HG03469 (cell line): ENCODE data around the gene CAPNS1.

ENCODE experiments used
- ATAC-seq: cut with Tn5 transposase; IDR thresholded peaks from one replicate; pipeline ENCODE4 v1.9.1; 2021; ENCODE audit warnings: mild to moderate bottlenecking, moderate library complexity, moderate number of reproducible peaks; ENCODE audit not compliant: unreplicated experiment

CAPNS1 gene

DNA sequence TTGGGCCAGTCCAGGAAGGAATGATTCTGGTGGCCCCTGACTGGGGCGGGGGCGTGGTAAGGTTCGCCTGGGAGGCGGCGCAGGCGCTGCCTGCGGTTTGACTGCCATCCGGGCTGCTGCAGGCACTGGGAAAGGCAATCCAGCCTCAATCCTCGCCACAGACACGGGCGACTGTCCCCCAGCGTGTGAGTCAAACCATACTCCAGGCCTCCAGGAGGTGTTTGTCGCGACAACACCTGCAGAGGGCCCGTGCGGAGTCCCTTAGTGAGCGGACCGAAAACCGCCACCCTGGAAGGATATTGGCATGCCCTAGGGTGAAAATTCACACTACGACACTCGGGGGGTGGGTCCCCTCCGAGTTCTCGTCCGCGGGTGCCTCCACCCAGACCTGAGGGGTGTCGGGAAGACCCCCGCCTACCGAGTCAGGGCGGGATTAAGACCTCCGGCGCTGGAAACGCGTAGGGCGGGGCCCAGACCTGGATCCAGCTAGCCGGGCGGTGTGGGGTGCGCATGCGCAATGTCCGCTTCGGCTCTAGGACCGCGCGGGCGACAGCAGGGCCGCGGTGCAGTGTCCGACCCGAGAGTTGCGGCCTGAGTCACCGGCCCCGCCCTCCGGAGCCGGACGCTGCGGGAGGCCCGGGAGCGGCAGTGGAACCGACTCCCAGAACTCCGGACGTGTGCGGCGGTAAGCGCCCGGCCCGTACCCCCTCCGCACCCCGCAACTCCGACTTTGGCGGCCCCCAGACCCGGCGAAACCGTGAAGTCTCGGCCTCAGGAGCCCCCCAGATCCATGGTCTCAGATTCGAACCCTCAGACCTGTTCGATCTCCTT, at the start of gene CAPNS1:
TSS of gene CAPNS1 (plus strand) at position 594 of the 831 bp plus-strand sequence. CDS start 946 bp downstream, outside the sequence.
- ATAC-seq: peak; percentile 70

DNA sequence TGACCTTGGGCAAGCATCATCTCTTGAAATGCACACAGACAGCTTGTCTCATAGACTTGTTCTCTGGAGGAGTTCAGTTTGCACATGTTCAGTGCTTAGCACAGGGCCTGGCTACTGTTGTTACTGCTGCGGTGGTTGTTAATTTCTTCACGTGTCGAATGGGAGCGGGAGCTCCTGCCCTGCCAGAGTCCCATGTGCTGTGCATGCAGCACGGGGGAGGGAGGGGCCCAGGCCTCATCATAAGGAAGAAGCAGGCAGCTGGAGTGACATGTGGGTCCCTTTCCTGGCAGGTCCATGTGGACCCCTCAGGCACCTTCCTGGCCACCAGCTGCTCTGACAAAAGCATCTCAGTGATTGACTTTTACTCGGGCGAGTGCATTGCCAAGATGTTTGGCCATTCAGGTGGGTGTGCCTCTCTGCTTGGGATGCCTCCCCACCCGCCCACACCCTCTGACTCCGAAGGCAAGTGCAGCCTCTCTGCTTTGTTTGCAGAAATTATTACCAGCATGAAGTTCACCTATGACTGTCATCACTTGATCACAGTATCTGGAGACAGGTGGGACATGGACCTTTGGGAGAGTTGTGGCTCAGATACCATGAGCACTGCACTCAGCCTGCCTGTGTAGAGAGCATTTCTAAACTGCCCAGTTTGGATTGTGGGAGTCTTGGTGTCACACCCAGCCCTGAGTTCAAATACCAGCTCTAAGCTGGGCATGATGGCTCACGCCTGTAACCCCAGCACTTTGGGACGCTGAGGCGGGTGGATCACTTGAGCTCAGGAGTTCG, 48.8 kb upstream of the CAPNS1 start:
- no peak for ATAC-seq

DNA sequence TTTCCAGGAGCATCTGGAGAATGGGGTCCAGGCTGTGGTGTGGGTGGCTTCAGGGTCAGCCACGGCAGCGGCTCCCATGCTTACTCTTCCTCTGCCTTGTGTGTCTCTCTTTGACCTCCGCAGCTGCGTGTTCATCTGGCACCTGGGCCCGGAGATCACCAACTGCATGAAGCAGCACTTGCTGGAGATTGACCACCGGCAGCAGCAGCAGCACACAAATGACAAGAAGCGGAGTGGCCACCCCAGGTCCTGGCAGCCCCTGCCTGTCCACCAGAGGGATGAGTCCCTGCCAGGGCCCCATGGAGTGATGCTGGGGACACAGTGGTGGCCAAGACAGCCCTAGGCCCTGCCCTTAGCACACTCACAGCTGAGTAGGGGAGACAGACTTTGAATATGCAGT, 47.3 kb upstream of the CAPNS1 start:
- ATAC-seq: no peak

DNA sequence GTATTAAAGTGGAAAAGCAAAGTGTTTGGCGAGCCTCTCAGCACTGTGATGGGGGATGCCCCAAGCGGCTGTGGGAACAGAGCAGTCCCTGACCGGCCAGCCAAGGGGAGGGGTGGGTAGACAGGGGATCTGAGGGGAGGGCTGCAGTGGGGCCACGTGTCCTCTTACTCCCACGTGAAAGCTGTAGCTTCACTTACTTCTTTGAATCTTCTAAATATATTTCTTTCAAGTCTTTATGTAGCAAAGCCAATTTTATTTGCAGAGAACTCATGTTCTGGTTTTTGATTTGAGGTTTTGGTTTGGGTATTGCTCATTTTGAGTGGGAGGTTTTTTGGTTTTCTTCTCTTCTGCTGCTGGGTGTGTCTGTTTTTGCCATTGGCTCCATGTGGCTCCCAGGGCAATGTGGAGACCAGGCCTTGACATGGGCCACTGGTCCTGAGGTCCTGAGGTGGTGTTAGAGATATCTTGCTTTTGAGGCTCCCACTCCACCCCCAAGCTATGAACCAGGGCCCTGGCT, 46.7 kb upstream of the CAPNS1 start:
- no peak for ATAC-seq

DNA sequence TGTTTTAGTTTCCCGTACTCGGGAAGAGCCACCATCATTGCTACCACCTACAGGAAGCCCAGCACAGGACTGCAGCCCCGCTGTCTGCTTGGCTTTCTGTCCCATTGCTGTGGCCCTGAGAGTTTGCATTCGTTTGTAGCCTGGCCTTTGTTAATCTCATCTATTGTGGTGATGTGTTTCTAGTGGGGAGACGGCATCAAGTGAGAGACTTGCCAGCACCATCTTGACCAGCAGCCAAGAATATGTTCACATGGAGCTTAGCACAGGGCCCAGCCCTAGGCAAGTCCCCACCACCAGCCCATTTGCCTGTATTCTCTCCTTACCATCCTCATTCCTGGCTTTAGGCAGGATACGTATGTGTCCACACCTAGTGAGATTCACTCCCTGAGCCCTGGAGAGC, 46.2 kb upstream of the CAPNS1 start:
- ATAC-seq: no peak

DNA sequence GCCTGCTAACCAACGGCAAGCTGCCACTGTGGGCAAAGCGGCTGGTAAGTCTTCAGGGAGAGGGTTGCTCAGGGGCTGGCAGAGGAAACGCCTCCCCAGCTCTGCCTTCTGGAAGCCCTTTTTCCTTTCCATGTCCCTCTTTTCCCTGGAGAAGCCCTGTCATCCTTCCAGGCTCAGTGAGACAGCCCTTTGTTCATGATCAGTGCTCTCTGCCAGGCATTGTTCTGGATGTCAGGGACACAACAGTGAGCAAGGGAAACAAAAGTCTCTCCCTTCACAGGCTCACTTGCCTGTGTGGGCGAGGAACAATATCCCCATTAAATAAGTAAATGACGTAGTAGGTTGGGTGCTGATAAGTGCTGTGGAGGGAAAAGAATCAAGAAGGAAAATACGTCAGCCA, 42.8 kb upstream of the CAPNS1 start:
- no peak for ATAC-seq

DNA sequence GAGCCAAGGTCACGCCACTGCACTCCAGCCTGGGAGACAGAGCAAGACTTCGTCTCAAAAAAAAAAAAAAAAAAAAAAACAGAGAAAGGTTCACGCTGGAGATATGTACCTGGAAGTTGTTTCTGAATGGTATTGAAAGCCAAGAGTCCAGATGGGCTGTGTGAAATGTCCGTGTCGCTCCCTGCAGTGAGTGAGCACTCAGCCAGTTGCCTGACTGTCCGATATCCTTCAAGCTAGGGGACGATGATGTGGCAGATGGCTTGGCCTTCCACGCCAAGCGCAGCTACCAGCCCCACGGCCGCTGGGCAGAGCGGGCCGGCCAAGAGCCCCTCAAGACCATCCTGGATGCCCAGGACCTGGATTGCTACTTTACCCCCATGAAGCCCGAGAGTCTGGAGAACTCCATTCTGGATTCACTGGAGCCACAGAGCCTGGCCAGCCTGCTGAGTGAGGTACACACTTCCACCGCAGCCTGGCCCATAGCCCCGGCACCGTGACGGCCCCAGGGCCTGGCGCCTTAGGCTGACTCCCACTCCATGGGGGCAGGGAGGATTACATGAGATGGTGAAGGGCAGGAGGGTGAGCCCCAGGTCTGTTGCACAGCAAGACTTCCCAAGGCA, 40.6 kb upstream of the CAPNS1 start:
- ATAC-seq: no peak

DNA sequence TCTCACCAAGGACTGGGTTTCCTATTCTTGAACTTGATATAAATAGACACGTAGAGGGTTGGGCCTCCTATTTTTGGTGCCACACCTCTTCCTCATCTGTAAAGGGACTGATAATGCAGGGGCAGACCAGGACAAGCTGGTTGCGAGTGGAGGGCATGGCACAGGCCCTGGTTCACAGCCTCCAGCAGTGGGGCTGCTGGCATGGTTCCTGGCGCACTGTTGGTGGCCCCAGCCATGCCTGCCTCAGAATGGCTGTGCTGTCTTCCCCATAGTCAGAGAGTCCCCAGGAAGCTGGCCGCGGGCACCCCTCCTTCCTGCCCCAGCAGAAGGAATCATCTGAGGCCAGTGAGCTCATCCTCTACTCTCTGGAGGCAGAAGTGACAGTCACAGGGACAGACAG, 39.4 kb upstream of the CAPNS1 start:
- ATAC-seq: no peak

DNA sequence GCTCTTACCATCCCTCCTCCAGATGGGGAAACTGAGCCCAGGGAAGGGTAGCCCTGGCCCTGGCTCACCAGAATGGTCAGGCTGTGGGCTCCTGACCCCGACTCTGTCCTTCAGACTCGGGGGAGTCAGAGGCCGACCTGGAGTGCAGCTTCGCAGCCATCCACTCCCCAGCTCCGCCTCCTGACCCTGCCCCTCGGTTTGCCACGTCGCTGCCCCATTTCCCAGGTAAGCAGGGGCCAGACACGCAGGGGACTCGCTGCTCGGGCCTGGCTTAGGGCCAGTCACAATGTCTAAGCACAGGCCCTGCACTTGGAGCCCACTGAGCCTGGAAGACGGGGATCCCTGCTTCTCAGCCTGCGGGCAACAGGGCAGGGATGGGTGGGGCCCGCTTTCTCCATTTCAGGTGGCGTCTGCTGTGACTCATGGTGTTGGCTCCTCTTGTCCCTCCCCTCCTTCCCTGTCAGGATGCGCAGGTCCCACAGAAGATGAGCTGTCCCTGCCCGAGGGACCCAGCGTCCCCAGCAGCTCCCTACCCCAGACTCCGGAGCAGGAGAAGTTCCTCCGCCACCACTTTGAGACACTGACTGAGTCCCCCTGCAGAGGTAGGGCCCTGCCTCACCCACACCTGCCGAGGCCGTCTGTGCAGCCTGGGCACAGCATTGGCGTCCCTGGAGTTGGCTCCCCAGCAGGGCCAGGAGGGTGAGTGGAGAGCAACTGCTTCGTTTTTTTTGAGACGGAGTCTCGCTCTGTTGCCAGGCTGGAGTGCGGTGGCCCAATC, 38.1 kb upstream of the CAPNS1 start:
- ATAC-seq: no peak

DNA sequence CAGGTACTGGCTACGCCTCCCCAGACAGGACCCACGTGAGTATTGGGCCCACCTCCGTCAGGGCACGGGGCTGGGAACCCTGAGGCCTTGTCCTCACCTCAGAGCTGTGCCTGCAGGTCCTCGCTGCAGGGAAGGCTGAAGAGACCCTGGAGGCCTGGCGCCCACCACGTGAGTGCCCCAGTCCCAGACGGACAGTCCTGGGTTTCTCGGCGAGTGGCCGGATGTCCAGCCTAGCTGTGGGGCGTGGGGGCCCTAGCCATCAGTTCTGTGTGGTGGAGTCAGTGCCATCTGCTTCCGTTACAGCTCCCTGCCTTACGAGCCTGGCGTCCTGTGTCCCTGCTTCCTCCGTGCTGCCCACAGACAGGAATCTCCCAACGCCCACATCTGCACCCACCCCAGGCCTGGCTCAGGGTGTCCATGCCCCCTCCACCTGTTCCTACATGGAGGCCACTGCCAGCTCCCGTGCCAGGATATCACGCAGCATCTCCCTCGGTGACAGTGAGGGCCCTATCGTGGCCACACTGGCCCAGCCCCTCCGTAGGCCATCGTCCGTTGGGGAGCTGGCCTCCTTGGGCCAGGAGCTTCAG, 36.7 kb upstream of the CAPNS1 start:
- ATAC-seq: no peak

DNA sequence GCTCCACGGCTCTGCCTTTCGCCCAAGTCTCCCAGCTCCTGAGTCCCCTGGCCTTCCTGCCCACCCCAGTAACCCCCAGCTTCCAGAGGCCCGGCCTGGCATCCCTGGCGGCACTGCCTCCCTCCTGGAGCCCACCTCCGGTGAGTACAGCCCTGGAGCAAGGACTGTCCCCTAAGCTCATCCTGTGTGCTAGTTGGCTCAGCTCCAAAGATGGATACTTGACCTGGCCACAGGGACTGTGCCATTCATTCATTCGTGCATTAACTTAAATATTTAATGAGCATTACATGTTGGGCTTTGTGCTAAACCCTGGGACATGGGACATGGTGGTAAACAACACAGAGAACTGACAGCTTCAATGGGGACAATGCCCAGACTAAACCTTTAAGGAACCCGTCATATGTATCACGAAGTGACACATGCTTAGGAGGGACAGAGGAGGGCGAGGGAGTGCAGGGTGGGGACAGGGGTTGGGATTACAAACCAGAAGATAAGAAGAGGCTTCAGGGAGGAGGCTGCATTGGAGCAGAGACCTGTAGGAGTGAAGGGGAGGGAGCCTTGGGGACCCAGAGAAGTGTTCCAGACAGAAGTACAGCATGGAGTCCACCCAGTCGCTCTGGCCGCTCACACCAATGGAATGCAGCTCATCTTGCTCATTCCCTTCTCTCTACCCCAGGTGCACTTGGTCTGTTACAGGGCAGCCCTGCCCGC, 35.9 kb upstream of the CAPNS1 start:
- no peak for ATAC-seq

DNA sequence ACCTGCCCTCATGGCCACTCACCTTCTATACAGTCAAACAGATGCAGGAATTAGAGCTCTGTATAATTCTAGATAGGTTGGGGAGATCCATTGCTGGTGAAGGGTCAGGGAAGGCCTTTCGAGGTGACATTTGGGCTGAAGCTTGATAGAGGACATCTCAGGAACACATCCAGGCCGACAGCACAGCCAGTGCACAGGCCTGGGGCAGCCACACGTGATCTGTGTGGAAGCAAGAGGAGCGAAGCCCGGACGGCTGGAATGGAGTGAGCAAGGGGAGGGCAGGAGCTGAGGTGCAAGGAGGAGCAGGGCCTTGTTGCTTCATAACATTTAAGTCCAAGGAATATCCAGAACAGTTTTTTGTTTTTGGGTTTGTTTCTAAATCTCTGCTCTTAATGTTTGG, 33.4 kb upstream of the CAPNS1 start:
- no peak for ATAC-seq

DNA sequence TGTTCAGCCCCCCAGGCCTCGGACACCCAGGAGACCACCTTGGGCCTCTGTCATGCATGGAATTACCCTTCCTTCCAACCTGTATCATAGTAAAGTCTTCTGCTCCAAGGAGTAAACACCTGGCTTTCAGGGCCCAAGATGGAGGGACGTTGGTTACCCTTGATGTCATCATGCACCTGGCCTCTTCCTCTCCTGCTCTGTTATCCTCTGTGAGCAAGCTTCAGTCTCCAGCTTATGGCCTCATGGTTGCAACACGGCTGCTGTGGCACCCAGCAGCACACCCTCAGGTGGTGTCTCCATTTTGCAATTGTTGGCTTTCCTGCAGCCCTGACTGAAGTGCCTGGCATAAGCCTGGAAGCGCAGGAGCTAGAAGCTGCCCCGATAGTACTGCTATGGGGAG, 32.9 kb upstream of the CAPNS1 start:
- no peak for ATAC-seq

DNA sequence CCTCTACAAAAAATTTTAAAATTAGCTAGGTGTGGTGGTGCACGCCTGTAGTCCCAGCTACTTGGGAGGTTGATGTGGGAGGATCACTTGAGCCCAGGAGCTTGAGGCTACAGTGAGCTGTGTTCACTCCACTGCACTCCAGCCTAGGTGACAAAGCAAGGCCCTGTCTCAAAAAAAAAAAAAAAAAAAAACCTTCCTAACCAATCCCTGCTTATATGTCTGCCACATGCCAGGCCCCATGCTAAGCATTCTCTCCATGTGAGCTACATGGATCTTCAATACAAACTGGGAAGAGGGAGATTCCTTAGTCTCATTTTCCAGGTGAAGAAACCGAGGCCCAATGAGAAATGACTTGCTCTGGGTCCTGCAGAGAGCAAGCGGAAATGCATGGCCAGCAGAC, 31.2 kb upstream of the CAPNS1 start:
- ATAC-seq: no peak

DNA sequence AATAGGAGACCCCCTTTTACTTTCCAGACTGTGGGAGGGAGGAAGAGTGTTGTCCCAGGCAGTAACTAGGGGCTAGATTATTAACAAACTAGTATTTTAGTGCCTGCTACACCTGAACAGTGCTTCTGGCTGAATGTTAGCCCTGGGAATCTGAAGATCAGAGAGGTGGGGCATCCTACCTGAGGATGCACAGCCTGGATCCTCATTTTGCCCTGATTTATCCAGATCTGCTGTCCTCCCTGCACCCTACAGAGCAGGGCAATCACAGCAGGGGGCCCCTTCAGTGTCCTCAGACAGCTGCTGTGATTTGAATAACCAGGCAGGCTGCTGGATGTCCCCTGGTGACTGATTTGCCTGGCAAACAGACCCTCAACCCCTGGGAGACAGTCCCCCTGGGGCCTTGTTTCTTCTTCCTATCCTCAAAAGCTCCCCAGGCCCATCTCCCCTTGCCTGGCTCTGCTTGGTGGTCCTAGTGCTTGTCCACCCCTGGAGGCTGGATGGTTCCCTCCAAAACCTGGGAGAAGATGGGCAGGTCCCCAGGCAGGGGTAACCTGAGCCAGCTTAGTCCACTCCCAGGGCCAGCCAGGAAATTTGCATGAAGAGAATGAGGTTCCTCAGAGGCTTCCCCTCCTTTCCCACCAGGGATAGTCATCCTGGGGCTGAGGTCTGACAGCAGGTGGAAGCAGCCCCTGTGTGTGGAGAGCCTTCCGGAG, 29.2 kb upstream of the CAPNS1 start, which contains the start of gene OVOL3:
TSS of gene OVOL3 (plus strand) at position 657 of the 713 bp plus-strand sequence. CDS start 60 bp downstream, outside the sequence.
- ATAC-seq: no peak

DNA sequence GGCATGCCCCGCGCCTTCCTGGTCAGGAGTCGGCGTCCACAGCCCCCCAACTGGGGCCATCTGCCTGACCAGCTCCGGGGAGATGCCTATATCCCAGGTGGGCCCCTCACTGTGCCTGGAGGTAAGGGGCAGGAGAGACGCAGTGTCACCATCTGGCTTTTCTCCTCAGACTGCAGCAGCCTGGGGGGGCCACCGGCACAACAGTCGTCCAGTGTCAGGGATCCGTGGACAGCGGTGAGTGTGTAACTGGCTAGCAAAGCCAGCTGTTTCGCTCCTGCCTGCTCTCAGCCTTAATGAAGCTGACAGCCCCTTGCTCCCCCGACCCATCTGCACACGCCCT, 28.7 kb upstream of the CAPNS1 start:
- no peak for ATAC-seq

DNA sequence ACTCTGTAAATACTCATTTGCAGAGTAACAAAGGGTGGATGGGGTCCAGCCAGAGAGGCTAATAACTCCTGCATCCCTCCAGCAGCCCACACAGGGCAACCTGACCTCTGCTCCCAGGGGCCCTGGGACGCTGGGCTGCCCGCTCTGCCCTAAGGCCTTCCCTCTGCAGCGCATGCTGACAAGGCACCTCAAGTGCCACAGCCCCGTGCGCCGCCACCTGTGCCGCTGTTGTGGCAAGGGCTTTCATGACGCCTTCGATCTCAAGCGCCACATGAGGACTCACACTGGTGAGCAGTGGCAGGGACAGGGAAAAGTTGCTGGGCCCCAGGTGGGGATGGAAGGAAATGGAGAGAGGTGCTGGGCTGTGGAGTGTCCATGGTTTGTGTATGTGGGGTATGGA, 27.2 kb upstream of the CAPNS1 start:
- ATAC-seq: no peak

DNA sequence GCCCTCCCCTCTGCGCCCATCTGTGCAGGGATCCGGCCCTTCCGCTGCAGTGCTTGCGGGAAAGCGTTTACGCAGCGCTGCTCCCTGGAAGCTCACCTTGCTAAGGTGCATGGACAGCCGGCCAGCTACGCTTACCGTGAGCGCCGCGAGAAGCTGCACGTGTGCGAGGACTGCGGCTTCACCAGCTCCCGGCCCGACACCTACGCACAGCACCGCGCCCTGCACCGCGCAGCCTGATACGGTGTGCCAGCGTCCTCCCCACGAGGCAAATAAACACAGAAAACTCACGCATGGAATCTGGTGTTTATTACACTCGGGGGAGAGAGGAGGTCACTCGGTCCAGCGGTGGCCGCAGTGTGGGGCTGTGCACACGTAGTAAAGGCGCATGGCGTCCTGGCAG, 26.4 kb upstream of the CAPNS1 start:
- no peak for ATAC-seq
